ENCODE measurements around the gene GRIPAP1.
A peak's percentile ranks its signal among the peaks of the same experiment; 100 is the strongest.

The GRIPAP1 gene

GRCh38 chrX:48958635-48959094, 43.4 kb downstream of the GRIPAP1 start:
- DNase-seq (ENCODE audit: low spot score): peak; percentile 51

DNA sequence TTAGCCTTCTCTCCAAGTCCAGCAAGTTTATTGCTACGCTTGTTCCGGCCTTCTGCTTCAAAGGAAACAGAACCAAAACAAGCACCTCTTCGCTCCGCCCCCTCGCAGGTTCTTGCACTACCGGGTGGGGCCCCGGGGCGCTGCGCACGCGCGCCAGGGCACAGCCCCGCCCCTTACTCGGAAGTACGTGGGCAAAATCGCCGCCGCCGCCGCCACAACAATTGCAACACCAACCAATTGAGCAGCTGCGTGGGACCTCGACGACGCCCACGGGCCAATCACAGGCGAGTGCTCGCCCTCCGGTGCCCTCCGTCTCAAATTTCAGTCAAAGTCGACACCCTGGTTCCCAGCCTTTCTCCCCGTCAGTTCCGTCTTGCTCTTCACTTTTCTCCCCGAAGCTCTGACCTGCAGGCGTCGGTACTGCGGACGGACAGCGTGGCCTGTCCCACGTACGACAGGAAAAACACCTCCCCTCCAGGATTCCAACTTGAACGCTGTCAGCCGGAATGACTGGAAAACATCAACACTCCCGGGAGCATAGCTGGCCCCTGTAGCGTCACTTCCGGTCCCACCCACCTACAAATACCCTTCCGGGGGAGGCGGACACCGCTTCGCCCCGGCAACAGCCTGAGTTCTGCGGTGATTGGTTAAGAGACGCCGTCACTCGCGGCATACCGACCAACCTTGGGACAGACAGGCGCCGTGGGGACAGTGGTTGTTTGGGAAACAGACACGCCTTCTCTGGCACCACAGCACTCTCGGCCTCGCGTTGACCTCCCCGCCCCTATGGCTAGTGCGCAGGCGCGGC, 44.0 kb downstream of the GRIPAP1 start:
- peak; percentile 94 for DNase-seq (ENCODE audit: low spot score)

DNA sequence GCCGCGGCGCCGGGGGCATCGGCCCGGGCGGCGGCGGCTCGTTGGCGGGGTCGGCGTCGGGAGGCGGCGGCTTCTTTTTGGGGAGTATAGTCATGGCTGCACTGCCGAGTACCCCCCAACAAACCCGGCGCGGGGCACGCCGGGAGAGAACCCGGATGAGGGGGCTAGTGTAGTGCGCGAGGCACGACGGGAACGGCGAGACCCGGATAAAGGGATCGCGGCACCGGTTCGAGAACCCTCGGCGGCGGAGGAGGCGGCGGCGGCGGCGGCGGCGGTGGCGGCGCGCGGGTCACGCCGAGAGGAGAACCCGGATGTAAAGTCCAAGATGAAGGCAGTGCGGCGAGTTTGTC, 44.6 kb downstream of the GRIPAP1 start, which contains the start of gene OTUD5:
Gene OTUD5 (minus strand): TSS at position 131 of the 350 bp plus-strand sequence. CDS start 37 bp downstream, at position 94.
- DNase-seq (ENCODE audit: low spot score): no peak

DNA sequence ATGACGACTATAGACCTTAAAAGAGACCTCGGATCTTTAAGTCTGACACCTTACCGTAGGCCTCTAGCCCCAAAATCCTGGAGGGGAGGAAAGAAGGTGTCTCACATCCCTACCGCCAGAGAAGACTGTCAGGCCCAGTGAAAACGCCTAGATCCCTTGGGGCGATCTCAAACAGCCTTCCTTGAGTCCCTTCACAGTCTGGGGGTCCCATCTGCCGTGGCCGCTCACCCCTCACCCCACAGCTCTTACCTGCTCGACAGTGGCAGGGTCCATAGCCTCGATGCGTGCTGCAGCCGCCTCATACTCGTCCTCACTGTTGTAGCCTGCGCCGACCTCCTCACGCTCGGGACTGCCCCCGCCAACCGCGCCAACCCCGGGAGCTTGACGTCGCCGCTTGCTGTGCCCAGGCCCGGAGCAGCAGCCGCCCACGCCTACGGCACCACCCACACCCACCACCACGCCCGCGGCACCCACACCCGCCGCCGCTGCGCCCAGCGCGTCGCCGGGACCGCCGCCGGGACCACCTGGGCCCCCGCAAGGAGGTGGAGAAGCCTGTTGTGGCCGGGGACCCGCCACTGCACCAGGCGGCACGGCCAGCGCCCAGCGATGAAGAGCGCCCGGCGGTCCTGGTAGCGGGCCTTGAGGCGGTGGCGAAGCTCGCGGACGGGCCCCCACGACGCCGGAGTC, 45.2 kb downstream of the GRIPAP1 start:
- peak; percentile 70 for DNase-seq (ENCODE audit: low spot score)

DNA sequence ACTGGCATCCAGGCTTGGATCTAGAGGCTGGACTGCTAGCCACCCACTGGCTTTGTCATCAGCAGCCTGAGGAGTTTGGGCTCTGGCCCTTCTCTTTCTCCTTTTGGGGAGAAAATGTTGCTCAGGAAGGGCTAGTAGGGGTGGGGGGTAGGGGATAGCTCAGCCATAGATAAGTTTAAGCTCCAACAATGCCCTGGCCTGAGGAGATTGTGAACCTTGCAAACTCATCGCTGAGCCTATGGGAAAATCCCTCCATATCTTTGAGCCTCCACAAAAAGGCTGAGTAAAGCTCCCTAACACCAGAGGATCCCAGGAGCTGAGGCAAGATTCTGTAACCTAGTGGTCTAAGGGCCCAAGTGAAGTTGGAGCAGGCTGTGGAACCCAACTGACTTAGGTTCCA, 53.5 kb downstream of the GRIPAP1 start:
- no peak for DNase-seq (ENCODE audit: low spot score)

GRCh38 chrX:48945517-48946348, 56.3 kb downstream of the GRIPAP1 start:
- peak; percentile 66 for DNase-seq (ENCODE audit: low spot score)

DNA sequence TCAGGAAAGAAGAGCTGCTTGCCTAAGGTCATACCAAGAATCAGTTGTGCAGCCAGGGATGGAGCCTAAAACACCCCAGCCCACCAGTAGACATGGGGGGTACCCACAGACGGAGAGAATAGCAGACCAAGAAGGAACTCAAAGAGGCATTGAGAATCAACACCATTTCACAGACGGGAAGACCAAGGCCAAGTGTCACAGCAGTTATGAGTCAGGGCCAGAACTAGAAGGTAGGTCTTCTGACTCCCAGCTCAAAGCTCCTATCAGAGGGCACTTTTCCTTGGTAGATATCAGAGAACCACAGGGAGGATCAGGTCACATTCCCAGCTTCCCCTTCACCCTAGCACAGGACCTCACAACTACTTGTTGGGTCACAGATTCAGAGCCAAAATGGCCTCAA, 59.2 kb downstream of the GRIPAP1 start:
- no peak for DNase-seq (ENCODE audit: low spot score)

- peak; percentile 85 for DNase-seq (ENCODE audit: low spot score)
These were observed 61.6 kb downstream of the GRIPAP1 start for GRCh38 chrX:48940404-48940955.

DNA sequence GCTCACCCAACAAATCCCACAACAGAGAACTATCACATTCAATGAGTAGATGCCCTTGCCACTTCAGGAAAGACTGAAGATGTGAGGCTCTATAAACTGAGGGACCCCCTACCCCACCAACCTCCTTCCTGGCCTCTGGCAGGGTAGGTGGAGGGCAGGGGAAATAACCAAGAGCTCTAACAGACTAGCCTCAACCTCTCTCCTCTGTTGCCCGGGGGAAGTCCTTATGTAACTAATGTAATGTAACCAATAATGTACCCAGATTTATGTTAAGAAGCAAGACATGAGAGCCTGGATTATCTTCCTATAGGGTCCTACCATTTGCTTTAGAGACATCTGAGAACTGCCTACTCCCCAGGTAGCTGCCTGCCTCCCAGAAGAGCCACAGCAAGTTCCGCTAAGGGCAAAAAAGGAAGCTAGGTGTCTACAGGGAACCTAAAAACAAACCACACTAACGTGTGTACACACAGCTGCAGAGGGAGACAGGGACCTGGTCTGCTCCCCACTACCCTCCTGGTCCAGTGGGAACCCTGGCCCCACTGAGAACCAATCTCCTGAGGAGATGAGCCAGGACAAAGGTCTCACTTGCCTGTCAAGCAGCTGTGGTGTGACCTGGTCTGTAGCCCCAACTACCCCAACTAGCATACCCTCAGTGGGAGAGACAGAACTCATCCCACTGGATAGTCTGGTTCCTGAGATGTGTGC, 62.4 kb downstream of the GRIPAP1 start:
- no peak for DNase-seq (ENCODE audit: low spot score)

DNA sequence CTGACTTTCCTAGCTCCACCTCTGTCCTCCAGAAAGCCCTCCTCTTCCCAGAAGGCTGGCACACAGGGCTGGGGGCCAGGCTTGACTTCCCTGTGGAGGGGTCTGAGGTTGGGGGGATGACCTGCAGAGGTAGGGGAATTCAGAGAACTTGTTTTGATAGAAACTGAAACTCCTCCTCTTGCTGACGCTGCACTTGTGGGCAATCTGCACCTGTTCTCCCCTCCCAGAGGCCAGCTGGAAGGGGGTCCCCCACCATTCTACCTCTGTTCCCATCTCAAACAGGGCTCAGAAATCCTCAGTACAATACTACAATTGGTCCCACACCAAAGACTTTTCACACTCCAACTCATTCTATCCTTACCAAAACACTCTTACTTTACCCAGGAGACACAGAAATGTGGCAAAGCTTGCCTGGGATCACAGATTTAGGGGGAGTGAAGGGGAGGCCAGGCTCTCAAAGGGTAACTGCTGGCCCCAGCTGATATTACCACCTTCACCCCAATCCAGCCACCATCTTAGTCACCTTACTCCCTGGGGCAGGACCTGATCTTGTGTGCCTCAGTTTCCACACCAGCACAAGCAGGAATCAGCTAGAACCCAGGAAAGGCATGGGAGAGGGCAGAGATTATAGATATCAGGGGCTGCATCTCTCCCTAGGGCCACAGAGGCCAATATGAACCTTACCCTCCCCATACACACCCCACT, 63.2 kb downstream of the GRIPAP1 start:
- no peak for DNase-seq (ENCODE audit: low spot score)

DNA sequence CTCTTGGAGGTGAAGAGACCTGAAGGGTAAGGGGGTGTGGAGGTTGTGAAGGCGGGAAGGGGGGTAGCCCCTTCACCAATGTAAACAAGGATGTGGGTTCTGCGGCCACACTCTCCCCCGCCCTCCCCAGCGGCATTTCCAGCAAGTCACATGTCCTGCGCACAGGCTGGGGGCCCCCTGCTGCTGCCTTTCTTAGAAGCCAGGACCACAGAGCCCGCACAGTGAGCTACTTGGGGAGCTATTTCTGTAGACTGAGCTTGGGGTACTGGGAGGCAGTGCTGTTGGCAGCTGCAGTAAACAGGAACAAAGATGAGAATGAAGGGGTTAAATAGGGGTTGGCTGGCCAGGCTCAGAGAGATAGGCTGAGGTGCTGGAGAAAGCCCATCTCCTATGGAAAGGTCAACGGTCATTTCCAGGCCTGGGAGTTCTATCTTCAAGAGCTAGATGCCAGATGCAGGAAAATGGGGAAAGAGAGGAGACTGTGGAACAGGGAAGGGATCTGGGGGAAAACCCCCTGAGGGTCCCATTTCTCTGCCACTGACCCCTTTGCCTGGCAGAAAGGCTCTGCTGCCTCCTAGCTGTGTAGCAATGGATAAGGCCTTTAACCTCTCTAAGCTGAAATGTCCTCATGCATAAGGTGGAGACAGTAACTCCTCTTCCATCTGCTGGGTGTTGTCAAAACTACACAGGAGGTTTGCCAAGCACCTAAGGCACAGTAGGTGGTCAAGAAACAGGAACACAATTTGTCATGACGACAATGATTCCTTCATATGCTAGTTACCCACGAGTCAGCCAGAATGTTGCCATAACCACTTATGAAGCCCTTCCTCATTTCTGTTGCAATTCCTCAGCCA, 64.8 kb downstream of the GRIPAP1 start:
- DNase-seq (ENCODE audit: low spot score): peak; percentile 55

- no peak for DNase-seq (ENCODE audit: low spot score)
These were observed 65.5 kb downstream of the GRIPAP1 start for GRCh38 chrX:48936429-48937053.

GRCh38 chrX:48935301-48935670, 66.8 kb downstream of the GRIPAP1 start:
- no peak for DNase-seq (ENCODE audit: low spot score)

DNA sequence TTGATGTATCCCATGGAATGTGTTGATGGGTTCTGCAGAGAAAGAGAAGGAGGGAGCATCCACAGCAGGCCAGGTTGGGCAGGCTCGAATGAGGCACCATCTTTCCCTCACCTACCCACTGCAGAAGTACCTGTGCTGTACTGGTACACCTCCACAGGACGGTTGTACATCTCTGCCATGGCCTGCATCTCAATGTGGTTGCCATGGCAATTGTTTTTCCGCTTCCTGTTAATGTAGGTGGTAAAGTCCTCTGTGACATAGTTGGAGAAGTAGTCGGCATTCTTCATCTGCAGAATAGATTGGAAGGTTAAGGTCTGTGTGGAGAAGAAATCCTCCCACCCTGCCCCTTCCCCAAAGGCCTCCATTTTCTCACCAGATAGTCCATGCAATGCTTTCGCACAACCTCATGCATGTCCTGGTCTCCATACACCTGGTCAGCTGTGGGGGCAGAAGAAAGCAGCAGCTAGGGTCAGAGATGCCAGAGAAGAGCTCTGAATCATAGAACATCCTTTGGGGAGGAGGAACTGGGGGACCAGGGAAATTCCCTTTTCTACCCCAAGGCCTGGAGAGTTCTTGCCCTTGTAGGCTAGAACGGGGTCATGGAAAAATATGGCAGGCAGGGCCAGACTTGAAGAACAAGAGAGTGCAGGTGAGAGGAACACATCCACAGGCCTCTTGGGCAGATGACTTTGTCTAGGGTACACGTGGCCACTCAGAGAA, 67.3 kb downstream of the GRIPAP1 start:
- DNase-seq (ENCODE audit: low spot score): no peak

DNA sequence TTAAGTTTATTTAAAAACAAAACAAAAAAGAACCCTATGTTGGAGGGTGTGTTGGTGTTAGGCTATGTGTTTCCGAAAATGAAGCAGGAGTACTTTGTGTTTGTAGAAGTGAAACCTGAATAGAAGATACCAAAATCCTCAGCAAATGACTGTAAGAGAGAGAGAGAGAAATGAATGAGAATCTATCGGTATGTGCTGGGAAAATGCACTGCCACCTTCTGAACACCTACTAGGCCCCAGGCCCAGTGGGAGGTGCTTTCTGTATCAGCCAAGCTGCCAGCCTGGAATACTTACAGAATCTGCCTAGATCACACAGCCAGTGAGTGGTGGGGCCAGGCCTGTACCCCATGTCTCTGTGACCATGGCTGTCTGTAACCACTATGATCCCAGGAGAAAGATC, 68.3 kb downstream of the GRIPAP1 start:
- DNase-seq (ENCODE audit: low spot score): no peak

GRCh38 chrX:48927736-48928382, 74.2 kb downstream of the GRIPAP1 start:
- no peak for DNase-seq (ENCODE audit: low spot score)

GRCh38 chrX:48927123-48927522, 74.9 kb downstream of the GRIPAP1 start:
- DNase-seq (ENCODE audit: low spot score): no peak

DNA sequence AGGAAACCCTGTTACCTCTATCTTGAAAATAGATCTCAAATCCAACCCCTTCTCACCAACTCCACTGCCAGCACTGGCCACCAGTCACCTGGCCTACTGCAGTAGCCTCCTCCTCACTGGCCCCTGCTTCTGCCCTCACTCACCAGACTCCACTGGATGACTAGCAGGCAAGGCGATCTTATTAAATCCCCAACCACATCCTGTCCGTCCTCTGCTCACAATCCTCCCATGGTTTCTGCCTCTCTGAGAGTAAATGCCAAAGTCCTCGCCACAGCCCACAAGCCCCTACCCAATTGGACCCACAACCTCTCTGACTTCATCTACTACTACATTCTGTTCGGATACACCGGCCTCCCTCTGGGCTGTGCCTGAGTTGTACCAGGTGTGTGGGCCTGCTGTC, 77.8 kb downstream of the GRIPAP1 start:
- DNase-seq (ENCODE audit: low spot score): no peak
